Smooth muscle cell (in vitro differentiated cells): ENCODE results near the gene PPP1R14C. TPM values are rescaled to one million over a fixed set of nuclear protein-coding genes. Genes with fewer than 3 reads are reported as not detected.

Source experiments
- DNase-seq: peaks from one replicate; lab custom pipeline; 2025; ENCODE audit not compliant: unreplicated experiment; lab: John Stamatoyannopoulos, UW
- H2AFZ ChIP-seq: fragments of 200-600 bp; sonication (generic); 2 replicates; pipeline ENCODE4 v1.6.0; 2016; ENCODE audit warnings: antibody characterized with exemption, low read depth, mild to moderate bottlenecking
- H3F3A ChIP-seq: fragments of 200-600 bp; sonication (generic); 2 replicates; pipeline ENCODE4 v1.6.0; 2017; ENCODE audit warnings: antibody characterized with exemption, low read depth
- H3K27ac ChIP-seq: fragments of 200-600 bp; sonication (generic); 2 replicates; pipeline ENCODE4 v1.5.1; 2016; ENCODE audit warnings: low read depth, mild to moderate bottlenecking
- H3K27me3 ChIP-seq: fragments of 200-600 bp; sonication (generic); 2 replicates; pipeline ENCODE4 v1.6.1; 2016; ENCODE audit warnings: low read depth, mild to moderate bottlenecking
- H3K36me3 ChIP-seq: fragments of 200-600 bp; sonication (generic); 2 replicates; pipeline ENCODE4 v1.5.1; 2016; ENCODE audit warnings: low read depth
- H3K4me1 ChIP-seq: fragments of 200-600 bp; sonication (generic); 2 replicates; pipeline ENCODE4 v1.5.1; 2016; ENCODE audit warnings: low read depth
- H3K4me2 ChIP-seq: fragments of 200-600 bp; sonication (generic); 2 replicates; pipeline ENCODE4 v1.6.0; 2016; ENCODE audit warnings: mild to moderate bottlenecking
- H3K4me3 ChIP-seq: fragments of 200-600 bp; sonication (generic); 2 replicates; pipeline ENCODE4 v1.5.1; 2016; ENCODE audit warnings: mild to moderate bottlenecking
- H3K79me2 ChIP-seq: fragments of 200-600 bp; sonication (generic); 2 replicates; pipeline ENCODE4 v1.6.0; 2016; ENCODE audit warnings: low read depth, mild to moderate bottlenecking
- H3K9ac ChIP-seq: fragments of 200-600 bp; sonication (generic); 2 replicates; pipeline ENCODE4 v1.6.0; 2016; ENCODE audit warnings: low read depth
- H3K9me3 ChIP-seq: fragments of 200-600 bp; sonication (generic); replicated peaks from 2 replicates; pipeline ENCODE4 v1.5.1; 2016; ENCODE audit warnings: low read depth
- H4K20me1 ChIP-seq: fragments of 200-600 bp; sonication (generic); 2 replicates; pipeline ENCODE4 v1.6.0; 2016; ENCODE audit warnings: low read depth
- CTCF ChIP-seq: fragments of 200-600 bp; sonication (generic); IDR thresholded peaks from 2 replicates; pipeline ENCODE4 v1.5.1; 2017; ENCODE audit warnings: borderline replicate concordance, mild to moderate bottlenecking, antibody characterized with exemption; ENCODE audit not compliant: insufficient read depth, poor library complexity, severe bottlenecking
- WGBS: methylation state at CpG from one replicate; pipeline ENCODE4 v1.1.7; 2016; ENCODE audit warnings: low lambda C conversion rate; 5-methylcytosine and 5-hydroxymethylcytosine counted together
- polyA plus RNA-seq: library from polyadenylated mRNA; unstranded; fragments of >200 nt; fragmentation: Nextera tagmentation; extraction: Ambion mirVana; gene quantifications from 2 replicates; pipeline ENCODE4 v1.2.1, GENCODE V29; 2016
- total RNA-seq: library from RNA; depleted of rRNA; stranded (reverse); fragments of >200 nt; gene quantifications from 2 replicates; pipeline ENCODE4 v1.2.3, GENCODE V29; 2014

PPP1R14C gene
- total and polyA plus RNA-seq, 2 experiments from 2014 or later, result 2.6 to 7.9 TPM

GRCh38 chr6:150099546-150099945, 43.3 kb upstream of the PPP1R14C start:
- Histone ChIP-seq H3K27me3 (peaks cover 28% of the 10 kb centered on the region), H3K4me2 (no peak overlapping the region), H3K9ac (no peak overlapping the region), H3K36me3 (no peaks in the 10 kb centered on the region), H2AFZ (no peak overlapping the region), H3K79me2 (no peaks in the 10 kb centered on the region), H3K27ac (no peak overlapping the region), H3K4me1 (no peaks in the 10 kb centered on the region), H3K9me3 (no peaks in the 10 kb centered on the region), H3F3A (no peaks in the 10 kb centered on the region), H4K20me1 (no peaks in the 10 kb centered on the region), H3K4me3 (no peak overlapping the region)
- WGBS, result 89% methylated on average over 8 of the region's 8 CpGs
- no peak for TF ChIP-seq CTCF
- DNase-seq, result no peak

GRCh38 chr6:150099953-150100352, 42.9 kb upstream of the PPP1R14C start:
- no peak for DNase-seq
- H3K79me2 ChIP-seq, result no peaks in the 10 kb centered on the region
- whole genome bisulfite sequencing, result 95% methylated on average over 11 of the region's 11 CpGs

GRCh38 chr6:150100745-150101144, 42.1 kb upstream of the PPP1R14C start:
- Histone ChIP-seq H3K9ac (no peak overlapping the region), H3K4me3 (no peak overlapping the region), H3K4me2 (no peak overlapping the region), H3K79me2 (no peaks in the 10 kb centered on the region), H2AFZ (no peak overlapping the region), H3K27me3 (peaks cover 16% of the 10 kb centered on the region), H3K9me3 (no peaks in the 10 kb centered on the region), H3K27ac (no peak overlapping the region), H3K4me1 (no peaks in the 10 kb centered on the region), H3F3A (no peaks in the 10 kb centered on the region), H3K36me3 (no peaks in the 10 kb centered on the region), H4K20me1 (no peaks in the 10 kb centered on the region)
- DNase-seq, result no peak
- WGBS, result 90% methylated on average over 19 of the region's 19 CpGs
- TF ChIP-seq CTCF, result no peak

More at GRCh38 chr6:150099953-150100352, 42.9 kb upstream of the PPP1R14C start:
- Histone ChIP-seq H3K27ac (no peak overlapping the region), H3K4me1 (no peaks in the 10 kb centered on the region), H3K36me3 (no peaks in the 10 kb centered on the region), H3F3A (no peaks in the 10 kb centered on the region), H4K20me1 (no peaks in the 10 kb centered on the region), H3K4me2 (no peak overlapping the region), H3K4me3 (no peak overlapping the region), H2AFZ (no peak overlapping the region), H3K9ac (no peak overlapping the region), H3K27me3 (peaks cover 24% of the 10 kb centered on the region), H3K9me3 (no peaks in the 10 kb centered on the region)
- TF ChIP-seq CTCF, result no peak

DNA sequence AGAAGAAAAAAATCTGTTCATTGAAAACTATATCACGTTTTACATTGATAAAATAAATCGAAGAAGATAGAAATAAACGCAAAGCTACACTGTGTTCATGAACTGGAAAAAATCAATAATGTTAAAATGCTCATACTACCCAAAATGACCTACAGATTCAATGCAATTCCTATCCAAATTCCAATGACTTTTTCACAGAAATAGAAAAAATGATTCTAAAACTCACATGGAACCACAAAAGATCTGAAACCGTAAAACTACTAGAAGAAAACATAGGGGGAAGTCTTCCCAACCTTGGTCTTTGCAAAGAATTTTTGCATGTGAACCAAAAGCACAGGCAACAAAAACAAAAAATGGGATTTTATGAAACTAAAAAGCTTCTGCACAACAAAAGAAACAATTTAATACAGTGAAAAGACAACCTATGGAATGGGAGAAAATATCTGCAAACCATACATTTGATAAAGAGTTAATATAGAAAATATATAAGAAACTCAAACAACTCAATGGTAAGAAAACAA, 40.0 kb upstream of the PPP1R14C start:
- no peak overlapping the region for H2AFZ ChIP-seq
- H3K9me3 ChIP-seq, result no peaks in the 10 kb centered on the region
- peaks cover 8% of the 10 kb centered on the region for H3K27me3 ChIP-seq
- H3K4me2 ChIP-seq, result no peak overlapping the region
- H4K20me1 ChIP-seq, result no peaks in the 10 kb centered on the region
- TF ChIP-seq CTCF, result no peak
- H3K79me2 ChIP-seq, result no peaks in the 10 kb centered on the region
- H3K4me3 ChIP-seq, result no peak overlapping the region
- H3K4me1 ChIP-seq, result no peaks in the 10 kb centered on the region
- 89% methylated on average over 4 of the region's 4 CpGs for WGBS
- no peaks in the 10 kb centered on the region for H3K36me3 ChIP-seq
- H3F3A ChIP-seq, result no peaks in the 10 kb centered on the region
- DNase-seq, result no peak
- H3K9ac ChIP-seq, result no peak overlapping the region
- H3K27ac ChIP-seq, result no peak overlapping the region
